HG02852 (cell line): ENCODE measurements around the gene SH3PXD2B.
"Not testable (repeated sequence)": the region's sequence is repeated elsewhere in the genome, so short reads cannot be mapped to it uniquely, and the experiment has no call there.

Experiments used
- ATAC-seq: cut with Tn5 transposase; IDR thresholded peaks from one replicate; pipeline ENCODE4 v1.9.1; 2021; ENCODE audit warnings: mild to moderate bottlenecking, moderate library complexity; ENCODE audit not compliant: unreplicated experiment

The SH3PXD2B gene

DNA sequence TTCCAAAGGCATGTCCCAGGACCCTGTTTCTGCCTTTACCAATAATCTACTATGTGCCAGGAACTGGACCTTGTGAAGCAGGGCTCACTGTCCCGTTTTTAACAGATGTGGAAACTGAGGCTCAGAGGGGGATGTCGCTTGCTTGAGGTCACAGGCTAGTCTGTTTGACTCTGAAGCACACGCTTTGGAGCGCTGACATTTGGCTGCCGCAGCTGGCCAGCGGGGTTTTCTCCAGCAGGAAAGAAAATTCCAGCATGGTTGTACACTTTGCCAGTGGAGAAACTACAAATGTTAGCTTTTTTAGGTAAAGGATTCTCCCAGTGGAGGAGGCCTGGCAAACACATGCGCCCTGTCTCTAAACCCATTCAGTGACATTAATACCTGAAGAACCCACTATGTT is 50.5 kb downstream of the SH3PXD2B start:
- ATAC-seq: no peak

- no peak for ATAC-seq
Measured at GRCh38 chr5:172403189-172403796, 51.0 kb downstream of the SH3PXD2B start.

- no peak for ATAC-seq
Measured at GRCh38 chr5:172402531-172403188, 51.7 kb downstream of the SH3PXD2B start.

DNA sequence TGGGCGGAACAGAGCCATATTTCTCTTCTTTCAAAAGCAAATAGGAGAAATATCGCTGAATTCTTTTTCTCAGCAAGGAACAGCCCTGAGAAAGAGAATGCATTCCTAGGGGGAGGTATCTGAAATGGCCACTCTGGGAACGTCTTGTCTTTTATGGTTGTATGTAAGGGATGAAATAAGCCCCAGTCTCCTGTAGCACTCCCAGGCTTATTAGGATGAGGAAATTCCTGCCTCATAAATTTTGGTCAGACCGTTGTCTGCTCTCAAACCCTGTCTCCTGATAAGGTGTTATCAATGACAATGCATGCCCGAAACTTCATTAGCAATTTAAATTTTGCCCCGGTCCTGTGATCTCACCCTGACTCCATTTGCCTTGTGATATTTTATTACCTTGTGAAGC is 52.3 kb downstream of the SH3PXD2B start:
- ATAC-seq: not testable (repeated sequence)

GRCh38 chr5:172399826-172400225 is 54.5 kb downstream of the SH3PXD2B start:
- no peak for ATAC-seq

GRCh38 chr5:172399336-172399735 is 55.0 kb downstream of the SH3PXD2B start:
- ATAC-seq: no peak

DNA sequence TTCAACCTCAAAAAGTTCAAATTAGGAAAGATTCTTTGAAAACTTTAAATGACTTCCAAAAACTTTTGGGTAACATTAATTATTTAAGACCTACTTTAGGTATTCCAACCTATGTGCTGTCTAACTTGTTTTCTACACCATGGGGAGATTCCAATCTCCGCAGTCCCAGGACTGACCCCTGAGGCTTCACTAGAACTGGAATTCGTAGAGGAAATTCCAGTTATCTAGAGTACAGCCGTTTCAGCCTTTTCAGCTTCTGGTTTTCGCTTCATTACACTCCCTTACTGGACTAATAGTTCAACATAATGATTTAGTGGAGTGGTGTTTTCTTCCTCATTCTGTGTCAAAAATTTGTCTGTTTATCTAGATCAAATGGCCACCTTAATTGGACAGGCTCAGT is 55.7 kb downstream of the SH3PXD2B start:
- not testable (repeated sequence) for ATAC-seq

- not testable (repeated sequence) for ATAC-seq
Measured at GRCh38 chr5:172396994-172397393, 57.3 kb downstream of the SH3PXD2B start.

- no peak for ATAC-seq
Measured at GRCh38 chr5:172396220-172396619, 58.1 kb downstream of the SH3PXD2B start.

DNA sequence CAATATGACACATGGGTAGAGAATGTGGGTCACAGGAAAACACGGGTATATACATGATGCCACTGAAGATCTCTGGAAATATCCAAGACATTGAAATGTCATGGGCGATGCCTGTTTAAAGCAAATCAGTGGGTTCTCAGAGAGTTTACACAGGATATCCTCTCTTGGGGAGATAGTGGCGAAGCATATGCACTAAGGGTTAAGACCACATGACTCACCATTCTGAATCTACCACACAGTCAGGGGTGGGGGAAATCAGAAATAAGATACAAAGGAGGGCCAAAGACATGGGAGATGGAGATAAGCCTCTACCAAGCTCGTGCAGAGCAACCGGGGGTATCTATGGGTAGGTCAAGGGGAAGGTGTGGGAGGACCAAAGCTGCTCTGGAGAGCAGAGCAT is 58.8 kb downstream of the SH3PXD2B start:
- no peak for ATAC-seq

DNA sequence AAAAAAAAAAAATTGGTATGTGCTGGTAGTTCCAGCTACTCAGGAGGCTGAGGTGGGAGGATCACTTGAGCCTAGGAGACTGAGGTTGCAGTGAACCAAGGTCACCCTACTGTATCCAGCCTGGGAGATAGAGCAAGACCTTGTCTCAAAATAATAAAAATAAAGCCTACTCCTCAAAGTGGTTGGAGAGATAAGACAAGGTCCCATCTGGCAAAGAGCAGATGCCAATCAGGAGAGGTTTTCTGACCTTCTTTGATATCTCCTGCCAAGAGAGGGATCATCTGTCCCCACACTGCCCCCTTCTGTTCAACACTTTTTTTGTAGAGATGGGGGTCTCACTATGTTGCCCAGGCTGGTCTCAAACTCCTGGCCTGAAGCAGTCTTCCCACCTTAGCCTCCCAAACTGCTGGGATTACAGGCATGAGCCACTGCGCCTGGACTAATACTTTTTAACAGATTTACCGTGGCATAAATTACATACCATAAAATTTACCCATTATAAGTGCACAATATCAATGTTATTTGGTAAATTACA is 64.7 kb downstream of the SH3PXD2B start:
- ATAC-seq: no peak

GRCh38 chr5:172388246-172388733 is 66.0 kb downstream of the SH3PXD2B start:
- no peak for ATAC-seq

- no peak for ATAC-seq
Measured at GRCh38 chr5:172385707-172386106, 68.6 kb downstream of the SH3PXD2B start.

DNA sequence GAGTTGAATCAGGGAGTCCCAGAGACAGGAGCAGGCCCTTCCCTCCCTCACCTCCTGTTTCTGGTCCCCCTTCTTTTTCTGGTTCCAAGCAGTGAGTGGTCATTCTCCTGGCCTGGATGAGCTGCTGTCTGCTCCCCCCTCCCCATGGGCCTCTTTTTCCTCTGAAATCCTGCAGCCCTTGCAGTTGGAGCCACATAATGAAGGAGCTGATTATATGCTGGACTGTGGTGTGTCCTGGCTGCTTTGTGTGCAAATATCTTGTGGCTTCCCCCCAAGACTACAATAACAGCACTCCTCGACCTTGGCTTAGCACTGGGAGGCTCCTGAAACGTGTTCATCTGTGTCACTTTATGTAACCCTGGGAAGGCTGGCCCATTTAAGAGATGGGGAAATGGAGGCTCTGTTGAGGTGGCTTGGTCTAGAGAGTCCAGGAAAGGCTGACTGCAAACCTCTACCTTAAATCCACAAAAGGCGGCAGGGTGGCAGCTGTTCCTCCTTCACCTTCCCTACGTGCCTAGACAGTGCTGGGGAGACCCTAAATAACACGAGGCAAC is 69.2 kb downstream of the SH3PXD2B start:
- ATAC-seq: no peak

GRCh38 chr5:172383191-172383802 is 71.0 kb downstream of the SH3PXD2B start:
- ATAC-seq: no peak

DNA sequence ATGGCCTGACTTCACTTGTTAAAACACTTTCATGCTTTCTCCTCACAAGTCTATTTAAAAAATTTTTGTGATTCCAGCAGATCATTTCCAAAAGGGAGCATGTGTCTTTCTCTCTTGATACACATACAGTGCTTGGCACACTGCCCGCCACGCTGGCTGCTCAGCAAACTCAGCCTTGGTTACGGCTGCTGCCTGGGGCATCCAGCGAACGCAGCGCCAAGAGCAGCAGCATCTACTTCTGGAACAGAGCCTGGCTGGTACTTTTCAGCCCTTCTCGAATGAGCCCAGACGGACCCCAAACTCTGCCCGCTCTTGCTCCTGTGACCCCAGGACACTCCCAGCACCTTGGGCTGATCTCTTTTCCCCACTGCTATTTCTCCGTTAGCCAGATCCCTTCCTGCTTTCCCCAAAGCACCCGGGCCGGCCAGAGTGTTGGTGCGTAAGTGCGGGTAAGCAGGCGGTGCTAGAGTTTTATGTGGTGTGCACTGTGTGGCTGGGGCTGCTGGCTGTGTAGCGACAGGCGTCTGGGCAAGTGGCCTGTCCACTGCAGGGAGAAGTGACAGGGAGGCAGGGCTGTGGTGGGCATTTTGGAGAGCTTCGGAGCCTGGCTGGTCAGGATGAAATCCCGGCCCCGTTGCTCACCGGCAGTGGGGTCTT is 73.2 kb downstream of the SH3PXD2B start:
- no peak for ATAC-seq

GRCh38 chr5:172380301-172380986 is 73.9 kb downstream of the SH3PXD2B start:
- no peak for ATAC-seq

DNA sequence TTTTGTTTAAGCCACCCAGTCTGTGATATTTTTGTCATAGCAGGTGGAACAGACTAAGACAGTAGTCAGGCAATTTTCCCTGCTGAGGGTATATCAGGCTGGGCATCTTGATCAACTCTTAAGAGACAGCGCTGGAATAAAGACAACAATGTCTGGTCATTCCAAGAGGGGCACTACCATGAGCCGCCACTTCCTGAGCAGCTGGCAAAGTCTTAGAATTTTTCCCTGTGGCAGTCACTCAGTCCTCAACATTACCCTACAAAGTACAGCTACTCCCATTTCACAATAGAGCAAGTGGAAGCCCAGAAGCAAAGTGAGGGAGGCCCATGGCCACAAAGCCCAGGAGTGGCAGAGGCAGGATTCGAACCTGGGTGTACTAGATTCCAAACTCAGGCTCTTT is 74.8 kb downstream of the SH3PXD2B start:
- ATAC-seq: no peak

GRCh38 chr5:172377856-172378255 is 76.5 kb downstream of the SH3PXD2B start:
- no peak for ATAC-seq

DNA sequence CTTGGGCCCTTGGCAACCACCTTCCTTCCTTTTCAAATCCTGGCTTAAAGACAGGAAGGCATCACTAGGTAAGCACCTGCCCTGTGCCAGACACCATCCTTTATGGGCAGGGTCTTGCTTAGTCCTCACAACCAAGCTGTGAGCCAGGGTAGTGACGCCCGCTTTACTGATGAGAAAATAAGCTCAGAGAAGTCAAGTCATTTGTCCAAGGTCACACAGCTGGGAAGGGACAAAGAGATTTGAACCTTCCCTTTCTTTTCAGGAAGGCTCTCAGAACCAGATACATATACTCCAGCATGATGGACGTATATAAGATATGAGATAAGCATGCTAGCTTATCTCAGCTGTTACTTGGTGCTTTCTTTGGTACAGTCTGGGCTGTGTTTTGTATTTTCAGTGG is 76.9 kb downstream of the SH3PXD2B start:
- no peak for ATAC-seq

- ATAC-seq: no peak
Measured at GRCh38 chr5:172374783-172375182, 79.5 kb downstream of the SH3PXD2B start.
